GM19240 (cell line): ENCODE measurements around the gene ZNF620.
"Not testable (repeated sequence)": the region's sequence is repeated elsewhere in the genome, so short reads cannot be mapped to it uniquely, and the experiment has no call there.

Experiments
- DNase-seq: peaks from one replicate; pipeline ENCODE4 v3.0.0; 2011; ENCODE audit warnings: low spot score; ENCODE audit not compliant: insufficient read length

Gene ZNF620

DNA sequence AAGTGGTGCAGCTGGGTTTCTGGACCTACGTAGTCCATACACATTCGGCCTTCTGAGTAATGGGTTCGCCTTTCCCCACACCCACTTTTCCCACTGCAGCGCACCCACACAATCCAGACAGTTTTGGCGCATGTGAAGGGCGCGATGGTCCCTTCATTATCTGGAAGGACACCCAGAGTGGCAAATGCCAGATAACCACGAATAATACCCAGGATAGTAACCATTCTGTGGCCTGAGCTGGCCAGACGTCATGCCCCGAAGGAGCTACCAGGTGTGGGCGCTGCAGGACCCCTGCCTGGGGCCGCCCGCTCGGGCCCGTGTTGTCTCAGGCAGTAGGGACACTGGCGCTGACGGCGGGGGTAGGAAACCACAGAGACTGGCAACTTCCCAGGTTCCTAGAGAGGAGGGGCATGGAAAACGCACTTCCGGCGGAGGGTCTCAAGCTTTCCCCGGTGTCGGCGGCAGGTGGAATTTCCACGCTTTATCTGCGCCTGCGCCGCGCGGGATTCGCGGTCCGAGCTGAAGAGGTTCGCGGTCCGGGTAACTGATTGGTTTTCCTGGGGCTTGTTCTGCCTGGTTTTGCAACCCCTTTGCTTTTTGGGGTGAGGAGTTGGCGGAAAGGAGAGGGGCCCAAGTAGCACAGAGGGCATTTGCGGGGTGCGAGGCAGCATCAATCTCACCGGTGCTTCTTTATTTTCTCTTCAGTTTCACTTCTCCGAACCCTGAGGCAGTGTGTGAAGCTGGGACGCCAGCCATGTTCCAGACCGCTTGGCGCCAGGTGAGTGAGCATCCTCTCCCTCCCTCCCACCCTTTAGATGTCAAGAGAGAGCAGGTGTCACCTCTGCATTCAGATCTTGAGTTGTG lies at the start of gene ZNF620:
Gene ZNF620, plus strand, starts transcription at position 441 of the 864 bp plus-strand sequence. Its CDS starts 314 bp downstream, at position 755.
- peak; percentile 41 for DNase-seq

DNA sequence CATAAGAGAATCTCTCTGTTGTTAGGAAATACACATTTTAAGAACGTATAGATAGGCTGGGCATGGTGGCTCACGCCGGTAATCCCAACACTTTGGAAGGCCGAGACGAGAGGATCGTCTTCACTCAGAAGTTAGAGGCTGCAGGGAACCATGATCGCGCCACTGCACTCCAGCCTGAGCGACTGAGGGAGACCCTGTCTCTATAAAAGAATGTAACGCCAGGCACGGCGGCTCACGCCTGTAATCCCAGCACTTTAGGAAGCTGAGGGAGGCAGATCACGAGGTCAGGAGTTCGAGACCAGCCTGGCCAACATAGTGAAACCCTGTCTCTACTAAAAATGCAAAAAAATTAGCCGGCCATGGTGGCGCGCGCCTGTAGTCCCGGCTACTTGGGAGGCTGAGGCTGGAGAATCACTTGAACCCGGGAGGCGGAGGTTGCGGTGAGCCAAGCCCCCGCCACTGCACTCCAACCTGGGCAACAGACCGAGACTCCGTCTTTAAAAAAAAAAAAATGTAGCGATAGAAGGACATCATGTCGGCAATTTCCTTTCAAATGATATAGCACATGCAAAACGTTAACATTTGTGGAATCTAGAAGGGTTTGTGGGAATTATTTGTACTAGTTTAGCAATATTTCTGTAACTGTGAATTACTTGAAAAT lies 49.4 kb upstream of the ZNF620 start:
- DNase-seq: no peak

DNA sequence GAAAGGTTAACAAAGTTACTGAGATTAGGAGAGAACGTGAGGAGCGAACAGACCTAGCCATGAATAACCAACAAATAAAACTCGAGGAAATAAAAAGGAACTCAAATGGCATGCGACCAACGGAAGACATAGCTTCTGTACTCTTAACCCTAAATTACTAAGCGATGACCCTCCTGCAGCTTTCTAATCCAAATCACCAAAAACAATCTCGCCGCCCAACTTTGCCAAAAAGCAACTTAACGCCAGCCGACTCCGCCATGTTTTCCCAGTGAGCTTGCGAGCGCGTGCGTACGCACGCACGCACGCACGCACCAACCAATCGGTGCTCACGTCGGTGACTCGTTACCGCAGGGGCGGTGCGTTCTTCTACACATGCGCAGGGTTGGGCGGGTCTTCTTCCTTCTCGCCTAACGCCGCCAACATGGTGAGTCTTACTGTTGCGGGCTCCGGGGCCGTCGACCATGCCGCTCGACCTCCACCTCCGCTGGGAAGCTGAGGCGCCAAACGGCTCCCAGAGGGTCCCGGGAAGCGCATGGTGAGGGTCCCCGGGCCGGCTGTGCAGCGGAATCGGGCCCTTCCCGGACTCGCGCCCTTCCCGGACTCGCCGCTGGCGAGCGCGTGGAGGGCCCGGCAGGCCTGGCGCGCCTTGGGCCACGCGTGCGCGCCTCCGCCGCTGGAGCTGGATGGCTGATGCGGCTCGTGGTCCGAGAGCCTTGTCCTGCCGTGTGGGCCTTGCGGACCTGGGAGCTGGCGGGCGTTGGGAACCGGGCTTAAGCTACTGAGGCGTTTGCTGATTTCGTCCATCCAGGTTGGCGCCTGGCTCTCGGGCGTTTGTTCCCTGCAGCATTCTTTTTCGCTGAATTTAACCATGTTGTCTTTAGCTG lies 48.7 kb upstream of the ZNF620 start, which contains the start of gene RPL14:
Gene RPL14, plus strand, starts transcription at position 400 of the 884 bp plus-strand sequence. Its CDS starts 133 bp downstream, at position 533.
- peak; percentile 33 for DNase-seq

DNA sequence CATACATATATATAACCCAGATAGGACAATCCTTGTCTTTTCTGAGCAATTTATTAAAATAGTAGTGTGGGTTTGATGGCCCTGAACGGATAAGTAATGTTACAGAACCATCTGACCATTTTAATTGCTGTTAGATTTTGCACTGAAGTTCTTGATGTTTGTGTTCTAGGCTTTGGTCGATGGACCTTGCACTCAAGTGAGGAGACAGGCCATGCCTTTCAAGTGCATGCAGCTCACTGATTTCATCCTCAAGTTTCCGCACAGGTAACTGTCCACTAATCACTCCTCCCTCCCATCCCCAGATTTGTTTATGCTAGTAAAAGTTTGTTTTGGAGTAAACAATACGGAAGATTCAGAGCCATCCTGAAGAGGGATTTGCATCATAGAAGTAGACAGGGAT lies 47.4 kb upstream of the ZNF620 start:
- DNase-seq: no peak

DNA sequence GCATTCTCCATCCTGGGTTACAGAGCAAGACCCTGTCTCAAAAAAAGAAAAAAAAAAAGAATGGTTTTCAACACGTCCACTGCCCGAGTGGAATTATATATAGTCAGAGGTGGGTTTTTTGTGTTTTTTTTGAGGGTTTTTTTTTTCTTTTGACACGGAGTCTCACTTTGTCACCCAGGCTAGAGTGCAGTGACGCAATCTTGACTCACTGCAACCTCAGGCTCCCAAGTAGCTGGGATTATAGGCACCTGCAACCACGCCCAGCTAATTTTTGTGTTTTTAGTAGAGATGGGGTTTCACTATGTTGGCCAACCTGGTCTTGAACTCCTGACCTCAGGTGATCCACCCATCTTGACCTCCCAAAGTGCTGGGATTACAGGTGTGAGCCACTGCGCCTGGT lies 45.4 kb upstream of the ZNF620 start:
- not testable (repeated sequence) for DNase-seq

DNA sequence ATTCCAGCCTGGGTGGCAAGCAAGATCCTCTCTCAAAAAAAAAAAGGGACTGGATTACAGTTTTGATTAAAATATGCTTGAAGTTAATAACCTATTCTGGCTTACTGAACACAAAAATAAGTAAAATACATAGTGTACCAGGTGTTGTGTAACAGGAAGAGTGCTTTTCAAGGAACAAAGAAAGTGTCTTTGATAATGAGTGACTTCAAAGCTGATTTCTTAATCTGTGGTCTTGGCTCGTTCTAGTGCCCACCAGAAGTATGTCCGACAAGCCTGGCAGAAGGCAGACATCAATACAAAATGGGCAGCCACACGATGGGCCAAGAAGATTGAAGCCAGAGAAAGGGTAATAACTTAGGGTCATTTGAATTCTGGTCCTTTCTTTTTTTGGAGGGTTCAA lies 44.7 kb upstream of the ZNF620 start:
- no peak for DNase-seq

DNA sequence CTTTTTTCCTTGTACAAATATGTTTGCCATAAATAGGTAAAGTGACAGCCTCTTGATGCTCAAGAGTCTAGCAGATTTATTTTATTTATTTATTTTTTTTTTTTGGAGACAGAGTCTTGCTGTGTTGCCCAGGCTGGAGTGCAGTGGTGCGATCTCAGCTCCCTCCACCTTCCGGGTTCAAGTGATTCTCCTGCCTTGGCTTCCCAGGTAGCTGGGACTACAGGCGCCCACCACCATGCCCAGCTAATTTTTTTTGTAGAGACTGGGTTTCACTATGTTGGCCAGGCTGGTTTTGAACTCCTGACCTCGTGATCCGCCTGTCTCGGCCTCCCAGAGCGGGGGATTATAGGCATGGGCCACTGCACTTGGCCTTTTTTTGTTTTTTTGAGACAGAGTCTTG lies 43.0 kb upstream of the ZNF620 start:
- DNase-seq: not testable (repeated sequence)

DNA sequence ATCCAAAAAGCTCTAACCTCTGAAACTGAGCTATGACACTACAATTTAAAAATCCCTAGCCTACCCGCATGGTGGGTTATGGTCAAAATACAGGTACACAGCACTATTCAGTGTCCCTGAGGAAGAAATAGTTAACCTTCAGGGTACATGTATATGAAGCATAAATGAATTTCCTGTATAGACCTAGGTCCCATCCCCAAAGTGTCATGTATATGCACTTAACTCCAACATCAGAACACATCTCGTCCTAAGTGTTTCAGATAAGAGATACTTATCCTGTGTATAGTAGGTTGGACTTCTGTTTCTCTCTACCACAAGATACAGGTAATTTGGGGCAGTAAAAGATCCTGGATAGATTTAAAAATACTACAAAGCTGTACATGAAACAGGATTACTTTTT lies 42.3 kb upstream of the ZNF620 start:
- no peak for DNase-seq

DNA sequence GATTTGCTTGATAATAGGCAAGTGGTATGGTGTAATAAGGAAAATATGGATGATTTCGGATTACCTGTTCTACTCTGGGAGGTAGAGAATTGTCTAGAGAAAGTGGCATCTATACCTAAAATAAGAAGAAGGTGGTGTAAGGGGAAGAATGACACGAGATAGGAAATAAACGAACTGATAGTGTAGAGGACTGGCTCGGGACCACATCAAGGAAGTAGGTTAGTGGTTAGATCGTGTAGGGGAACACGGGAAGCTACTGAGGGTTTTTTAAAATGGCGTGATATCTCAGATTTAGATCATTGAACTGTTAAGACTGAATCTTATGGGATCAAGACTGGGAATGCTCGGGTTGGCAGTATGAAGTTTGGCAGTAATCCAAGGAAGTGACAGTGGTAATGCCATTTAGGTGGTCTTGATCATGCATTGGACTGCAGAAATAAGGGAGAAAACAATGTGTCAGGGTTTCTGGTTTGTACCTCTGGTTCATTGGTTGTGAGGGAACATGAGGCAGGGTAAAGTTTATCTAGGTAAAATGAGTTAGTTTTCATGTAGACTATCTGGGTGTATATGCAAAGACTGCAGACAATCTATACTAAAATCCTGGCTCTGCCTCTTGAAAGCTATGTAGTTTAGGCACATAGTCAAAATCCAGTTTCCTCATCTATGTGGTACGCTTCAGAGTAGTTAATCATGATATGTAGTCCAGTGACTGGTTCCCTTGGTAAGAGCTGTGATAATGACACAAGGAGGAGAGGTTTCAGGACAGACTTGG lies 41.3 kb upstream of the ZNF620 start:
- DNase-seq: no peak

DNA sequence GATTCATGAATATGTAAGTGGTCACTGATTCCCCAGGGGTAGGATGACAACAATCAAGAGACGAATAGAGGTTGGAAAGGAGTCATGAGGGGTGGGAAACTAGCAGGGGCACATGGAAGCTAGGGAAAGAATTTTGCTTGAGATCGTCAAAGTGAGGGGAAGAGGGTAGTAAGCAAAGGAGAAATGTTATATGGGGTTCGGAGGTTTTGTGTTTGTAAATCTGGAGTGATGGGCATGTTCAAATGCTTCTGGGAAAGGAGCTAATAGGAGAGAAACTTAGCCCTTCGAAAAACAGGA lies 40.8 kb upstream of the ZNF620 start:
- no peak for DNase-seq

DNA sequence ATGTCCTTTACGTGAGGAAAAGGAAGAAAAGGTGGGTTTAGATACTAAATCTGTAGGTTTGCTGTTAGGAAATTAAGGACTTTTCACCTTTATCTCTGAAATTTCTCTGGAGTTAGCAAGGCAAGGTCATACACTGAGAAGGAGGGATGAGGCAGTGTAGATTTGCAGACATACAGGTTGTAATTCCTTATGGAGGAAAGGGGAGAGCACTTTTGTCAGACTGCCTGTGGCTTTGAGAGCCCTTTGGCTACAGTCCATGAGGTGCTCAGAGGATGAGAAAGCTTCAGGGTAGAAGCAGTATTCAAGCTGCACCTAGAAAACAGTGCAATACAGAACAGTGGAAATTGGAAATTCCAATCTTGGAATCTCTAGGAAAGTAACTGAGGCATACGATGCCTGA lies 40.4 kb upstream of the ZNF620 start:
- DNase-seq: no peak

DNA sequence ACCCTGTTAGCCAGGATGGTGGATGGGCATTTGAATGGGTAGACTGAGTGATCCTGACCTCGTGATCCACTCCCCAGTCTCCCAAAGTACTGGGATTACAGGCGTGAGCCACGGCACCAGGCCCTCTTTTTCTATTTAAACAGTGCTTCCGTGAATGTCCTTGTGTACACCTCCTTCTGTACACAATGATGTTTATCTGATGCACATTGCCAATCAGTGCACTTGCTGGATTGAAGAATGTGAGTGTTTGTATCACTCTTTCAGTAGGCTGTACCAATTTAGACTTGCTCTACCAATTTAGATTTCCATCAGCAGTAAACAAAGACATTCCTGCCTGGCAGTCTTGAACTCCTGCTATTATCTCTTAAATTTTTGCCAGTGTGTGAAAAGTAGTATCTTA lies 37.8 kb upstream of the ZNF620 start:
- DNase-seq: no peak

DNA sequence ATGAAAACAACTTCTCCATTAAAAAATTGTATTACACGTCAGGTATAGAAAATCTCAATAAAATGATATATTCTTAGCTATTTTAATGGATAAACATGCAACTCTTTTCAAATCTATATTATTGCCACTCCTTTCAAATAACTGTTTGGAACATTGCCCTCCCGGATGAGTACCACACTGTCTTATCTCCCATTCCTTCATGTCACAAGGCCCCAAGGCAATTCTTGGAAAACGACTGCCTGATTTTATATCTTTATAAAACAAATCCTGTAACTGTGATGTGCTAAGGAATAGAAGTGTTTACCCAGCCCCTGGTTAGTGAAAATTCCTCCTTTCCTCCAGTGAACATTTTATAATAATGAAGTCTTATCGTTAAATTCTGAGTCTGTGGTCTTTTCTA lies 35.1 kb upstream of the ZNF620 start:
- no peak for DNase-seq

DNA sequence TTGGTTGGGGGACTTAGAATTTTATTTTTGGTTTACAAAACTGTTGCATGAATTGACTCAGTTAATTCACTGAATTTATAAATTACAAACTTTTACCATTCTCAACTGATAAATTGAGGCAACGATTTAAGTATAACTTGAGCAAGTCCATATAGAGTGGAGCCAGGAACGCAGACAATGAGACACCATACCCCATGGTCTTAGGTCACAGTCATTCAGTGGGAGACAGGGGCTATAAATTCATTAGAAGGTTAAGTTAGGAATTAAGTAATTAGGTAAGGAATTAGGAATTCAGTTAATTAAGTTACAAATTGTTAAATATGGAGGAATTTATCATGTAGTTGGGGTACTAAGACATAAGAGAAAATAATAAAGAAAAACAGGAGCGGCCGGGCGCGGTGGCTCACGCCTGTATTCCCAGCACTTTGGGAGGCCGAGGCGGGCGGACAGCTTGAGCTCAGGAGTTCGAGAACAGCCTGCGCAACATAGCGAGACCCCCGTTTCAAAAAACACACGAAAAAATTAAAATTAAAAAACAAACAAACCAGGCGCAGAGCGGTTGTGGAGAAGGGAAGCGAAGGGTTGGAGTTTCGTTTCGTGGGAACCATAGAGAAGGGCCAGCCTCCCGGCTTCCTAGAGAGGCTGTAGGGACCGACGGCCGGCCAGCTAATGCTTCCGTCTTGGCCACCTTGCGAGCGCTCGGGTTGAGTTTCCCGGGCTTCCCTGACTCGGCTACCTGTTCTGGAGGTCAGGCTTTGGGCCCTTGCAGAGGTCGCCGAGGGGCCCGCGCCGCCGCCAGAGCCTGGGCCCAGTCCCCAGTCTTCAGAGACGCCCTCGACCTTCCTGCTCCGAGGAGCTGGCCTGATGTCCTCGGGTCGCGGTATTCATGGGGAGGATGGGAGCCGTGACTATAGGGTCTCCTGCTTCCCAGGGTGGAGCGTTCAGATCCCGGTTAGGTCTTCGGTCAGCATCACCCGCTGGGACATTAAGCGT lies 29.1 kb upstream of the ZNF620 start, which contains the start of gene ZNF619:
Gene ZNF619, plus strand, starts transcription at position 645 of the 993 bp plus-strand sequence. CDS start 858 bp downstream, outside the sequence.
- peak; percentile 63 for DNase-seq

DNA sequence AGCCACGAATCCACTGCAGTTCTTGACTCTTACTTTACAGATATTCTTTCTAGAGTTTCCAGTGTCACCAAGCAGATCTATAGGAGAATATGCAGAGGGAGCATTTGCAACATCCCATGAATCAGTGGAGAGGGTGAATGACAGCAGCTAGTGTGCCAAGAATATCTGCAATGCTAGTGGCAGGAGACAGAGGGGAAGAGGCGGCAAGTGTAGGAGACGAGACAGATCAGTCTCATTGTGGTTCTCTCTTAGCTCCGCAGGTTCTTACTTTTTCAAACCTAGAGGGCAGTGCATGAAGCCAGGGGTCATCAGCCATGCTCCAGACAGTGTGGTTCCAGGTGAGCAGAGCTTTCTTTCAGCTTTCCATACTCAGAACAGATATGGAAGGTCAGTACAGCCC lies 28.2 kb upstream of the ZNF620 start:
- DNase-seq: no peak

DNA sequence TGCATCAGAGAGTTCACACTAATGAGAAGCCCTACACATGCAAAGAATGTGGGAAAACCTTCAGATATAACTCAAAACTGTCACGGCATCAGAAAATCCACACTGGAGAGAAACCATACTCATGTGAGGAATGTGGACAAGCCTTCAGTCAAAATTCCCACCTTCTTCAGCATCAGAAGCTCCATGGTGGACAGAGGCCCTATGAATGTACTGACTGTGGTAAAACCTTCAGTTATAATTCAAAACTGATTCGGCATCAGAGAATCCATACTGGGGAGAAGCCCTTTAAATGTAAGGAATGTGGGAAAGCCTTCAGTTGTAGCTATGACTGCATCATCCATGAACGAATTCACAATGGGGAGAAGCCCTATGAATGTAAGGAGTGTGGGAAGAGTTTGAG lies 18.7 kb upstream of the ZNF620 start:
- no peak for DNase-seq

DNA sequence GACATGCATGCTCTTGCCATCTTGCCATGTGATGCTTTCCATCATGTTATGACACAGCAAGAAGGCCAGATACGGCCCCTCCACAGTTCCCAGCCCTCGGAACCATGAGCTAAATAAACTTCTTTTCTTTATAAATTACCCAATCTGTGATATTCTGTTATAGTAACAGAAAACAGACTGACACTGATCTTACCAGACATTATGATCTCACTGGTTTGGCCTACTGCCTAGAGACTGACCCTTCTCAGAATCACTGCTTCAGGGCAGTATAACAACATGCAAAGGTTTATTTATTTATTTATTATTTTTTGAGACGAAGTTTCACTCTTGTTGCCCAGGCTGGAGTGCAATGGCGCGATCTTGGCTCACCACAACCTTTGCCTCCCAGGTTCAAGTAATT lies 14.9 kb upstream of the ZNF620 start:
- DNase-seq: no peak

DNA sequence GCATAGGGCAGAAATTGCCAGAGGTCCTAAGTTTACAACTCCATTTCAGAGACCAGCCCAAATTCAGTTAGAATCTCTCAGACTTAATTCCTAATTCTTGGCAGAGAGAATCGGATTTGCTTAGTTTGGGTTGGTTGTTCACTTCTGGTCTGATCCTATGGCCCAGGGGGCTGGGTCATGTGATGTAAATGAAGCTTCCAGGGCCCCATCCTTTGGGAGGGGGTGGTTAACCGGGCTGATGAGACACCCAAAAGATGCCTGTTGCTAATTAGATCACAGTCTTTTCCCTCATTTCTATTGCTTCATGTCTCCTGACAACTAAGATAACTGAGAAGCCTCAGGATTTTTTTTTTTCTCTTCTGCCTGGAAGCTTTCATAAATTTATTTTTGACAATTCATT lies 11.1 kb upstream of the ZNF620 start:
- no peak for DNase-seq

DNA sequence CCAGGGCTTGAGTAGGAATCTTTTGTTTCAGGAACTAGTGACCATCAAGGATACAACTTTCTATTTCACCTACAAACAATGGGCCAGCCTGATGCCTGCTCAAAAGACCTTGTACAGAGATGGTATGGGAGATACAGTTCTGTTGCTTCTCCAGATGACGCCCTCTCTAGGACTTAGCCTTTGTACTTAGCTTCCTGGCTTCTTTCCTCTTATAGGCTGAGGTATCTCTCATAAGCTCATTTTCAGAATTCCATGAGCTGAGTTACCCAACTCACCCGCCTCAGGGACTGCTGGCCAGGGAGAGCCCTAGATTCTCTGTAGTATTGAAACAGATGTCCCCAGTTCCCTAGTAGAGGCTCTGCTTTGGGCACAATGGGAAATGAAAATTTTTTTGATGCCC lies 8.6 kb upstream of the ZNF620 start:
- no peak for DNase-seq

DNA sequence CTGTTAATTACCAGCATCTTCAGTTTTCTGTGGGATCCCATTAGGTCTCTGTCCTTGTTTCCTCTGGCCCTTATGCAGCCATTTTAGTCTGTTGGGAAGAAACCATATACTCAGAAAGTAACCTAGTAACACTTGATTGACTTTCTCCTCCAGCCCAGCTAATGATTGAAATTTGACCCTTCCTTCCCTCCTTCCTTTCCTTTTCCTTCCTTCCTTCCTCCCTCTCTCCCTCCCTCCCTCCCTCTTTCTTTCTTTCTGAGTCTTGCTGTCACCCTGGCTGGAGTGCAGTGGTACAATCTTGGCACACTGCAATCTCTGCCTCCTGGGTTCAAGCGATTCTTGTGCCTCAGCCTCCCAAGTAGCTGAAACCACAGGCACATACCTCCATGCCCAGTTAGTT lies 5.9 kb upstream of the ZNF620 start:
- no peak for DNase-seq
